ENCODE results near the gene KCNK13. TPM values are rescaled to one million over a fixed set of nuclear protein-coding genes. Genes with fewer than 3 reads are reported as not detected.

The KCNK13 gene
- total and polyA plus RNA-seq, 9 of the 15 experiments (the other 6 are each of a cell fraction or from before 2014, with no cell fraction given), result 0.03 to 0.05 TPM; not detected in 7

DNA sequence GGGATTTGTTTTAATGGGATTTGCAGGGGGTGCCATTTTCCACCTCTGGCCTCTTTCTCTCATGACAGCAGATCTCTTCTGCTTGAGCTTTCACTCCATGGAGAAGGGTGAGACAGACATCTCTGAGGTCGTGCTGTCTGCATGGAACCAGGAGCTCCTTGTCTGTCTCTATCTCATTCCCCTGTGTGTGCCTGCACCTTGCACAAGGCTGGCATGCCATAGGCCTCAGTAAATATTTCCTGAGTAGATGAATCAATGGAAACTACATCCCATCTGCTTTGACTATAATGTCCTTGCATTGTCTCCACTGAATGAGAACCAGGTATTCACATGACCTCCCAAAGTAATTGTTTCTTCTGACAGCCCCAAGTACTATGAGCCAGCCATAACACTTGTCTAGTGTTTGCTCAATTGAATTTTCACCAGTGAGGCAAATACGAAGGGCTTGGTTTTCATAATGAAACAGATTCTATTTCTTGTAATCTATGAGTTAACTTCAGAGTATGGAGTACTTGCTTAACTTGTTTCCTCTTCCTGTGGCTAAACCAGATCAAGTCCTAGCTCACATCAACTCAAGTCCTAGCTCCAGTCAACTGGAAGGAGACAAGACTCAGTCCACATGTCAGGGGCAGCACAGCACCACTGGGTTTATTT is 32.3 kb downstream of the KCNK13 start:
- Histone ChIP-seq H3K9ac (ENCODE audit: insufficient read depth in 1 of 2, low read depth in 2 of 2, low read length in 2 of 2) (no peak overlapping the region), H3K9me3 (replicated peaks; ENCODE audit: control insufficient read depth, insufficient read depth, low read depth, low read length) (no peaks in the 10 kb centered on the region), H3K27me3 (ENCODE audit: control insufficient read depth in 2 of 2, insufficient read depth in 2 of 2, low read length in 2 of 2) (no peaks in the 10 kb centered on the region; a peak in 1 of 5 replicates), H3K4me2 (ENCODE audit: insufficient read depth, low read length) (no peak overlapping the region), H3K27ac (ENCODE audit: extremely low read depth, low read depth, low read length) (no peak overlapping the region), H3K4me1 (replicated peaks in 1 of 2; ENCODE audit: control insufficient read depth in 2 of 2, insufficient read depth in 2 of 2, low read length in 2 of 2) (no peaks in the 10 kb centered on the region), H3K79me2 (ENCODE audit: control insufficient read depth, insufficient read depth, low read length) (no peaks in the 10 kb centered on the region), H2AFZ (ENCODE audit: low read depth, low read length) (no peak overlapping the region), H3K9me1 (ENCODE audit: control insufficient read depth, insufficient read depth, low read length) (no peaks in the 10 kb centered on the region), H4K20me1 (replicated peaks; ENCODE audit: control insufficient read depth, insufficient read depth, low read length) (no peaks in the 10 kb centered on the region), H3K36me3 (ENCODE audit: control insufficient read depth, insufficient read depth, low read length) (no peaks in the 10 kb centered on the region), H3K4me3 (no peak overlapping the region)
- in situ Hi-C loops (cut with MboI) (no loop called here), intact Hi-C loops (cut with micrococcal nuclease) (no loop called here)
- CTCF ChIA-PET (ENCODE audit: low intra/inter-chr PET ratio), result no interaction called here
- BruUV-seq (replicated peaks), result no TSS peak
- POLR2A ChIA-PET, result no interaction called here
- TF ChIP-seq GATA2 (CRISPR knock-in tag; IDR thresholded peaks at IDR 0.05), result no peak
- no peak for ATAC-seq
- no peak for FAIRE-seq
- DNase-seq (ENCODE audit: extremely low read depth in 1 of 4, low spot score in 3 of 4), result no peak
- WGBS (ENCODE audit: insufficient coverage, low coverage, missing lambda C conversion rate), result 0% methylated on average over 2 of the region's 2 CpGs

GRCh38 chr14:90095096-90095495 is 33.3 kb downstream of the KCNK13 start:
- Histone ChIP-seq H3K27me3 (ENCODE audit: control insufficient read depth in 2 of 2, insufficient read depth in 2 of 2, low read length in 2 of 2) (no peaks in the 10 kb centered on the region; a peak in 1 of 5 replicates), H3K9me1 (ENCODE audit: control insufficient read depth, insufficient read depth, low read length) (no peaks in the 10 kb centered on the region), H2AFZ (ENCODE audit: low read depth, low read length) (no peak overlapping the region), H3K4me1 (replicated peaks in 1 of 2; ENCODE audit: control insufficient read depth in 2 of 2, insufficient read depth in 2 of 2, low read length in 2 of 2) (no peaks in the 10 kb centered on the region), H3K4me2 (ENCODE audit: insufficient read depth, low read length) (no peak overlapping the region), H3K9me3 (replicated peaks; ENCODE audit: control insufficient read depth, insufficient read depth, low read depth, low read length) (no peaks in the 10 kb centered on the region), H4K20me1 (replicated peaks; ENCODE audit: control insufficient read depth, insufficient read depth, low read length) (no peaks in the 10 kb centered on the region), H3K4me3 (no peak overlapping the region), H3K79me2 (ENCODE audit: control insufficient read depth, insufficient read depth, low read length) (no peaks in the 10 kb centered on the region), H3K9ac (ENCODE audit: insufficient read depth in 1 of 2, low read depth in 2 of 2, low read length in 2 of 2) (no peak overlapping the region), H3K27ac (ENCODE audit: extremely low read depth, low read depth, low read length) (no peak overlapping the region), H3K36me3 (ENCODE audit: control insufficient read depth, insufficient read depth, low read length) (no peaks in the 10 kb centered on the region)
- 0% methylated on average over 4 of the region's 4 CpGs for WGBS (ENCODE audit: insufficient coverage, low coverage, missing lambda C conversion rate)
- FAIRE-seq (no peak), ATAC-seq (no peak), DNase-seq (ENCODE audit: extremely low read depth in 1 of 4, low spot score in 3 of 4) (no peak)
- in situ Hi-C loops (cut with MboI), result no loop called here
- BruUV-seq (replicated peaks), result no TSS peak
- intact Hi-C loops (cut with micrococcal nuclease), result no loop called here
- ChIA-PET CTCF (ENCODE audit: low intra/inter-chr PET ratio) (no interaction called here), POLR2A (interaction anchor here (0.8 kb wide), 1 partner anchor 95 kb away, joined by 3 read pairs; no protein-coding TSS in a partner anchor)
- TF ChIP-seq NFRKB (IDR thresholded peaks at IDR 0.05; ENCODE audit: low read depth), result no peak
- no peak for TF ChIP-seq SRF (CRISPR knock-in tag; IDR thresholded peaks at IDR 0.05)
